WI38 (cell line): ENCODE results near the gene PRKAB1.

Experiments
- H3K4me3 ChIP-seq: 2 replicates; pipeline ENCODE4 v1.5.1; 2011; ENCODE audit warnings: low read depth, mild to moderate bottlenecking, control low read depth, low read length
- TF ChIP-seq, protein P1 (sequence below): IDR thresholded peaks from 2 replicates; pipeline ENCODE4 v1.5.1; 2012; ENCODE audit warnings: low read depth, mild to moderate bottlenecking, control low read depth, low read length

Gene PRKAB1

DNA sequence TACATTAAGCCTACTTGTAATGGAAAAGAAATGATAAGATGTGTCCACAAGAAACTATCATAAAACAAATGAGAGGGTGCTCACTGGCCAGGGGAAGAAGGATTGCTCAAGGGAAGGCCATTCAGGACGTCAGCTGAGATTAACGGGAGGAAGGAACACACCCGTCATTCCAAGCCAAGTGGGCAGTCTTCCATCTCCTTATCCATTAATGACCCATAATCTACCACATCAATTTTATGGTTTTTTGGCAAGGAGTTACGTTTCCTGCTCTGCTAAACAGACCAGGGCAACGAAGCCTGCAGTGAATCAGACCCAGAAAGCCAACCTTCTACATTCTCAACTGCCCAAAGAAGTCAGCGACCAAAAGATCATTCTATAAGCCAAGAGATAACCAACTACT is 25.1 kb downstream of the PRKAB1 start:
- H3K4me3 ChIP-seq: no peak overlapping the region
- TF ChIP-seq, protein P1, sequence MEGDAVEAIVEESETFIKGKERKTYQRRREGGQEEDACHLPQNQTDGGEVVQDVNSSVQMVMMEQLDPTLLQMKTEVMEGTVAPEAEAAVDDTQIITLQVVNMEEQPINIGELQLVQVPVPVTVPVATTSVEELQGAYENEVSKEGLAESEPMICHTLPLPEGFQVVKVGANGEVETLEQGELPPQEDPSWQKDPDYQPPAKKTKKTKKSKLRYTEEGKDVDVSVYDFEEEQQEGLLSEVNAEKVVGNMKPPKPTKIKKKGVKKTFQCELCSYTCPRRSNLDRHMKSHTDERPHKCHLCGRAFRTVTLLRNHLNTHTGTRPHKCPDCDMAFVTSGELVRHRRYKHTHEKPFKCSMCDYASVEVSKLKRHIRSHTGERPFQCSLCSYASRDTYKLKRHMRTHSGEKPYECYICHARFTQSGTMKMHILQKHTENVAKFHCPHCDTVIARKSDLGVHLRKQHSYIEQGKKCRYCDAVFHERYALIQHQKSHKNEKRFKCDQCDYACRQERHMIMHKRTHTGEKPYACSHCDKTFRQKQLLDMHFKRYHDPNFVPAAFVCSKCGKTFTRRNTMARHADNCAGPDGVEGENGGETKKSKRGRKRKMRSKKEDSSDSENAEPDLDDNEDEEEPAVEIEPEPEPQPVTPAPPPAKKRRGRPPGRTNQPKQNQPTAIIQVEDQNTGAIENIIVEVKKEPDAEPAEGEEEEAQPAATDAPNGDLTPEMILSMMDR: no peak

DNA sequence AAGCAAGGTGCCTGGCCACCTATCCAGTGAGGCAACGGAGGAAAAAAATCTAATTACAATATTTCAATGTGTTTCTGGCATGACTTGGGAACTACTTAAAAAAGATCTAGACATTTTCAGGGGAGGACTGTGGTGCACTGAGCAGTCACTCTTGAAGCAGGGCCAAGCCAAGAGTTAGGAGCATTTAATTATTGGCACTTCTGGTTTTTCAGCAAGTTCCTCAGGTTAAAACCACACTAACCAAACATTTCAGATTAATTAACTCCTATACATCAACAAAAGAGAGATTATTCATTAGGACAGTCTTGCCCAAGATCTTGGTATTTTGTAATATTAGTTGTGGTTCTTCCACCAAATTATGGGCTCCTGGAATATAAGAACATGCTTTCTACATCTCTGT is 25.6 kb downstream of the PRKAB1 start:
- TF ChIP-seq, protein P1: no peak
- H3K4me3 ChIP-seq: no peak overlapping the region

DNA sequence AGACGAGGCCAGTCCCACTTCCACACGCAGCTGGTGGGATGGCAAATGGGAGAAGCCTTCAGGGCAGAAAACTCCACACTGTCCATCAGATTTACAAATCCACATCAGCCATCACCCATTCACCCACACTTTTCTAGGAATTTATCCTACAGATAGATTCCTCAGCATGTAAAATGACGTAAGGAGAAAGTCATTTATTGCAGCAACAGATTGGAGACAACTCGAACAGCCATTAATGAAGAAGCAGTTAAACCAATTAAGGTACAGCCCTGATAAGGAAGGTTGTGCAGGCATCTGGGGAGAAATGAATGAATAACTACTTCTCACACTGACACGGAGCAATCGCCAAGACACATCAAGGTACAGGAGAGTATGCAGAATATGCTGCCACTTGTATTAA is 26.2 kb downstream of the PRKAB1 start:
- TF ChIP-seq, protein P1: no peak
- no peak overlapping the region for H3K4me3 ChIP-seq

DNA sequence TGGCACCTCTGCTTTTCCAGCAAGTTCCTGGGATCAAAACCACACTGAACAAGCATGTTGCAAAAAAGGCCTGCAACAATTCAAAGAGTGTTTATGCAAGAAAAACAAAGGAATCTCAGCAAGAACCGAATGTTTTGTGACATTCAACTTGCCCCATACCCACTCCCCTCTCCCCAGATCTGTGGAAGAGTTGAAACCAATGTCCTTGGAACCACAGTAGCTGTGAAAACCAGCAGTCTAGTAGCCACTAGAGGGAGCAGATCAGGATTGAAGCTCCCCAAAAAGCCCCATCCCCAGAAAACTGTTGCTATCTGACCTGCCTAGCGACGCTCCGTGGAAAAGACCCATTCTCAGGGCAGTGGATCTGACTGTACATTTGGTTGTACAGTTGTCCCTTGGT is 27.1 kb downstream of the PRKAB1 start:
- TF ChIP-seq, protein P1: peak; percentile 44

DNA sequence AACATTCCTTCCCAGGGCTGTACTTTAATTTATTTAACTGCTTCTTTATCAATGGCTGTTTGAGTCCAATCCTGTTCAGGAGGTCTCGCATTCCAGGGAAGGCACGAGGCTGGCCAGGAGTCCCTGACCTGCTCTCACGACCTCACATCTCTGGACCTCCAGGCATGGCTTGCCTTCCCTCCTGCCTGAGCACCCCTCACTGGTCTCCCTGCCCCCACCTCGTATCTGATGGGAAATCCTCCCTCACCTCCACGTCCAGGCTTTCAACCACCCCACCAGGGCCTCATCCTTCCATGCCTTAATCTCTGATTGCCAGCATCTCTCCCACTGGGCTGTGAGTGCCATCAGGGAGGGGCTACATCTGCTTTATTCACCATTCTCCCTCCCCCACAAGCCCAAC is 29.0 kb downstream of the PRKAB1 start:
- TF ChIP-seq, protein P1: no peak
- H3K4me3 ChIP-seq: no peak overlapping the region

More for the DNA sequence above, 27.1 kb downstream of the PRKAB1 start:
- H3K4me3 ChIP-seq: no peak overlapping the region

DNA sequence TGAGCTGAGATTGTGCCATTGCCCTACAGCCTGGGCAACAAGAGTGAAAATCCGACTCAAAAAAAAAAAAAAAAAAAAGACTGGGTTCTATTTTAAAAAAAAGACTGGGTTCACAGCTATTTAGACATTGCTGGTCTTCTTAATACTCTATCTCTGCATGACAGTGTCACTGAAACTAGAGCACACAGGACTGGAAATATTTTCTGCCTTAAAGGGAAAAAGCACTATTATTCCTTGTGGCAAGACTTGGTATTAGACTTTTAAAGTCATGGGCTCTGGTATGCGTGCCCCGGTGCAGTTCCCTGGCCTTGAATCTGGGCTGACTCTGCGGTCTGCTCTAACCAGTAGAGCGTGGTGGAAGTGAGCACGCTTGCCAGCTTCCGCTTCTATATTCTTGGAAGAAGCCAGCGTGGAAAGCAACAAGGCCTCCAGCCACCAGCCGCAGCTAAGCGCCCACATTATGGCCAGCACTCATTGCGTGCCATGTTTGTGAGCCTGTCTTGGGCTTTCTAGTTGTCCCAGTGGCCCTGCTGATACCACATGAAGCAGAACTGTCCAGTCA is 31.3 kb downstream of the PRKAB1 start:
- H3K4me3 ChIP-seq: no peak overlapping the region
- TF ChIP-seq, protein P1: no peak

DNA sequence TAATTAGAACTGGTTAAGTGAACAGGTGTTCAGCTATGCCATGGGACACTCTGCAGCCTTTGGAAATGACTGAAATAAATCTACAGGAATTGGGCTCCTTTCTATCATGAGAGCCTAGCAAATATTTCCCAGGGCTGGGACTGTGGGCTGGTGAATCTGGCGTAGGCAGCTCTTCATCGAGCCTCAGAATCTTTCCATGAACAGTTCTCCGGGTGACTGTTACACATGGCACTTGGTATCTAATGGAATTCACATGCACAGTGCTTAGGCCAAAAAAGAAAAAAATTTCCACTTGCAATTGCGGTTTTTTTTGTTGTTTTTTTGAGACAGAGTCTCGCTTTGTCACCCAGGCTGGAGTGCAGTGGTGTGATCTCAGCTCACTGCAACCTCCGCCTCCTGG is 32.1 kb downstream of the PRKAB1 start:
- TF ChIP-seq, protein P1: no peak
- no peak overlapping the region for H3K4me3 ChIP-seq
